Tibial nerve (tissue), 4 donors: Measurements from ENCODE around the gene CATSPERZ. TPM values are rescaled to one million over a fixed set of nuclear protein-coding genes. Genes with fewer than 3 reads are reported as not detected.
A peak's percentile ranks its signal among the peaks of the same experiment; 100 is the strongest.

Experiments
- DNase-seq, 2 donors: peaks; one replicate each; pipeline ENCODE4 v3.0.0-alpha.2; 2019; ENCODE audit warnings: low spot score in 2 of 2
- H3K27ac ChIP-seq, 4 donors: fragments of 200-600 bp; sonication (generic) in 3 of 4; one replicate each; pipeline ENCODE4 v1.5.1; 2017 to 2019; ENCODE audit warnings: mild to moderate bottlenecking in 1 of 4
- H3K27me3 ChIP-seq, 2 donors: fragments of 200-600 bp; sonication (generic) in 1 of 2; one replicate each; pipeline versions ENCODE4 v1.5.1 to v1.6.0; 2017 to 2019
- H3K36me3 ChIP-seq, 3 donors: fragments of 200-600 bp; sonication (generic); one replicate each; pipeline ENCODE4 v1.5.1; 2018 to 2019
- H3K4me1 ChIP-seq, 4 donors: fragments of 200-600 bp; sonication (generic) in 3 of 4; one replicate each; pipeline ENCODE4 v1.5.1; 2017 to 2019
- H3K4me3 ChIP-seq, 4 donors: fragments of 200-600 bp; sonication (generic) in 3 of 4; one replicate each; pipeline ENCODE4 v1.5.1; 2017 to 2019; ENCODE audit warnings: mild to moderate bottlenecking in 1 of 4, moderate library complexity in 1 of 4
- H3K9me3 ChIP-seq, 4 donors: fragments of 200-600 bp; sonication (generic) in 3 of 4; one replicate each; pipeline ENCODE4 v1.5.1; 2017 to 2019
- CTCF ChIP-seq, 5 experiments: fragments of 200-600 bp in 3 of 5; fragments of 450-650 bp in 2 of 5; sonication (generic) in 3 of 5; IDR thresholded peaks; one replicate each; pipeline ENCODE4 v1.5.1; 2016 to 2019; ENCODE audit warnings: antibody characterized with exemption in 5 of 5, mild to moderate bottlenecking in 3 of 5, moderate library complexity in 2 of 5
- EP300 ChIP-seq, 2 donors: sonication (generic); formaldehyde crosslinking; IDR thresholded peaks; one replicate each; pipeline ENCODE4 v1.6.1; 2017; ENCODE audit warnings: antibody characterized with exemption in 2 of 2, mild to moderate bottlenecking in 1 of 2
- POLR2A ChIP-seq, 2 donors: fragments of 450-650 bp; IDR thresholded peaks; one replicate each; pipeline ENCODE4 v1.6.1; 2017; ENCODE audit warnings: antibody characterized with exemption in 2 of 2, mild to moderate bottlenecking in 2 of 2, moderate library complexity in 2 of 2
- WGBS, 2 donors: methylation state at CpG; one replicate each; pipeline ENCODE4 v1.1.5; 2018; 5-methylcytosine and 5-hydroxymethylcytosine counted together
- total RNA-seq, 4 donors: library from RNA; depleted of rRNA; stranded (reverse); fragments of >200 nt; gene quantifications; one replicate each; pipeline ENCODE4 v1.1.0, GENCODE V29; 2016

CATSPERZ gene
- total RNA-seq, 4 donors from 2014 or later = not detected

- TF ChIP-seq EP300 (IDR thresholded peaks at IDR 0.05) (no peak), CTCF (IDR thresholded peaks at IDR 0.05) (no peak), POLR2A (IDR thresholded peaks at IDR 0.05) (no peak)
- Histone ChIP-seq H3K4me1 (peaks cover 0 to 55% (median 21%) of the 10 kb centered on the region in 4 donors), H3K27me3 (no peaks in the 10 kb centered on the region), H3K4me3 (peak overlapping the region in 2 of 4 donors; percentile 61 to 96), H3K27ac (peak overlapping the region in 2 of 4 donors; percentile 75 to 89), H3K9me3 (no peaks in the 10 kb centered on the region), H3K36me3 (peaks cover 0 to 37% (median 0%) of the 10 kb centered on the region in 3 donors)
- no peak for DNase-seq
- 72 to 78% methylated on average over 6 to 8 of the region's 8 CpGs for WGBS, 2 donors
Observed at GRCh38 chr11:64253043-64253442, 47.1 kb upstream of the CATSPERZ start.

- 32 to 43% methylated on average over 5 of the region's 5 CpGs for WGBS, 2 donors
- no peak overlapping the region for H3K4me3 ChIP-seq
- H3K4me1 ChIP-seq = peaks cover 0 to 50% (median 21%) of the 10 kb centered on the region in 4 donors
- peaks cover 0 to 41% (median 0%) of the 10 kb centered on the region in 3 donors for H3K36me3 ChIP-seq
- TF ChIP-seq EP300 (IDR thresholded peaks at IDR 0.05) = no peak
- no peak for TF ChIP-seq POLR2A (IDR thresholded peaks at IDR 0.05)
- H3K9me3 ChIP-seq = no peaks in the 10 kb centered on the region
- H3K27me3 ChIP-seq = no peaks in the 10 kb centered on the region
- no peak overlapping the region for H3K27ac ChIP-seq
- DNase-seq = no peak
Observed at GRCh38 chr11:64253481-64253880, 46.7 kb upstream of the CATSPERZ start.

- H3K36me3 ChIP-seq = peaks cover 0 to 50% (median 6%) of the 10 kb centered on the region in 3 donors
- no peaks in the 10 kb centered on the region for H3K27me3 ChIP-seq
- H3K4me3 ChIP-seq = no peak overlapping the region
- peaks cover 0 to 42% (median 21%) of the 10 kb centered on the region in 4 donors for H3K4me1 ChIP-seq
- DNase-seq = no peak
- 69 to 81% methylated on average over 4 to 7 of the region's 7 CpGs for WGBS, 2 donors
- H3K9me3 ChIP-seq = no peaks in the 10 kb centered on the region
- H3K27ac ChIP-seq = no peak overlapping the region
- TF ChIP-seq POLR2A (IDR thresholded peaks at IDR 0.05) = no peak
- no peak for TF ChIP-seq EP300 (IDR thresholded peaks at IDR 0.05)
Observed at GRCh38 chr11:64254326-64254725, 45.8 kb upstream of the CATSPERZ start.

- Histone ChIP-seq H3K4me3 (no peak overlapping the region), H3K27ac (no peak overlapping the region), H3K27me3 (no peaks in the 10 kb centered on the region), H3K4me1 (peaks cover 0 to 32% (median 20%) of the 10 kb centered on the region in 4 donors), H3K9me3 (no peaks in the 10 kb centered on the region), H3K36me3 (peaks cover 0 to 61% (median 6%) of the 10 kb centered on the region in 3 donors)
- no peak for DNase-seq
- WGBS, 2 donors = 84 to 91% methylated on average over 17 to 28 of the region's 35 CpGs
- TF ChIP-seq CTCF (IDR thresholded peaks at IDR 0.05) (no peak), POLR2A (IDR thresholded peaks at IDR 0.05) (no peak), EP300 (IDR thresholded peaks at IDR 0.05) (no peak)
Observed at GRCh38 chr11:64255135-64256128, 44.7 kb upstream of the CATSPERZ start.

- 75 to 93% methylated on average over 5 to 13 of the region's 15 CpGs for WGBS, 2 donors
- DNase-seq = no peak
- Histone ChIP-seq H3K27me3 (no peaks in the 10 kb centered on the region), H3K4me1 (peaks cover 0 to 25% (median 13%) of the 10 kb centered on the region in 4 donors), H3K4me3 (no peak overlapping the region), H3K36me3 (peaks cover 0 to 67% (median 6%) of the 10 kb centered on the region in 3 donors), H3K27ac (no peak overlapping the region), H3K9me3 (no peaks in the 10 kb centered on the region)
- TF ChIP-seq CTCF (IDR thresholded peaks at IDR 0.05) (no peak), EP300 (IDR thresholded peaks at IDR 0.05) (no peak), POLR2A (IDR thresholded peaks at IDR 0.05) (no peak)
Observed at GRCh38 chr11:64256300-64256699, 43.9 kb upstream of the CATSPERZ start.

- peaks cover 0 to 88% (median 6%) of the 10 kb centered on the region in 3 donors for H3K36me3 ChIP-seq
- no peak overlapping the region for H3K27ac ChIP-seq
- DNase-seq = no peak
- 80 to 88% methylated on average over 17 to 24 of the region's 24 CpGs for WGBS, 2 donors
- no peaks in the 10 kb centered on the region for H3K27me3 ChIP-seq
- H3K9me3 ChIP-seq = no peaks in the 10 kb centered on the region
- no peak overlapping the region for H3K4me3 ChIP-seq
- peaks cover 0 to 9% (median under 1%) of the 10 kb centered on the region in 4 donors for H3K4me1 ChIP-seq
- TF ChIP-seq EP300 (IDR thresholded peaks at IDR 0.05) (no peak), POLR2A (IDR thresholded peaks at IDR 0.05) (no peak), CTCF (IDR thresholded peaks at IDR 0.05) (no peak)
Observed at GRCh38 chr11:64258356-64258755, 41.8 kb upstream of the CATSPERZ start.
